OCI-LY7 (cell line): Measurements from ENCODE around the gene GALNT11. TPM values are rescaled to one million over a fixed set of nuclear protein-coding genes. Genes with fewer than 3 reads are reported as not detected.

ENCODE experiments used
- BruUV-seq: library from RNA; stranded (reverse); fragments of 400-500 nt; replicated peaks from 2 replicates; lab custom pipeline; 2021; lab: Mats Ljungman, UMichigan
- CTCF ChIA-PET: fragments of 300-600 bp; sonication (Branson Sonifier 250); formaldehyde crosslinking; loops from one replicate; lab custom pipeline; 2022; ENCODE audit warnings: antibody characterized with exemption; ENCODE audit not compliant: unreplicated experiment; lab: Charles Lee
- POLR2A ChIA-PET: fragments of 300-600 bp; sonication (Branson Sonifier 250); formaldehyde crosslinking; loops from one replicate; lab custom pipeline; 2022; ENCODE audit warnings: antibody characterized with exemption; lab: Charles Lee
- DNase-seq: peaks from one replicate; pipeline ENCODE4 v3.0.0-alpha.2; 2015; ENCODE audit warnings: low spot score
- H2AFZ ChIP-seq: fragments of 200-600 bp; sonication (generic), shearing (Covaris generic); 2 replicates; pipeline ENCODE4 v1.6.1; 2014; ENCODE audit warnings: mild to moderate bottlenecking, antibody characterized with exemption, low read length, moderate library complexity
- H3K27ac ChIP-seq: fragments of 200-600 bp; sonication (generic); 2 replicates; pipeline ENCODE4 v1.5.1; 2014; ENCODE audit warnings: mixed run types, low read depth, mild to moderate bottlenecking, moderate library complexity, low read length, inconsistent platforms; ENCODE audit not compliant: poor library complexity, severe bottlenecking
- H3K36me3 ChIP-seq: fragments of 200-600 bp; sonication (generic); 2 replicates; pipeline ENCODE4 v1.6.1; 2014; ENCODE audit warnings: mild to moderate bottlenecking, antibody characterized with exemption, low read length, moderate library complexity, mixed read lengths; ENCODE audit not compliant: insufficient read depth
- H3K4me1 ChIP-seq: fragments of 200-600 bp; sonication (generic); 2 replicates; pipeline ENCODE4 v1.5.1; 2014; ENCODE audit warnings: mild to moderate bottlenecking, low read length; ENCODE audit not compliant: insufficient read depth, poor library complexity, severe bottlenecking
- H3K4me2 ChIP-seq: fragments of 200-600 bp; sonication (generic); 2 replicates; pipeline ENCODE4 v1.6.1; 2014; ENCODE audit warnings: mild to moderate bottlenecking, low read length
- H3K4me3 ChIP-seq: fragments of 200-600 bp; sonication (generic); 2 replicates; pipeline ENCODE4 v1.5.1; 2014; ENCODE audit warnings: mild to moderate bottlenecking, low read depth, low read length; ENCODE audit not compliant: poor library complexity, severe bottlenecking
- H3K79me2 ChIP-seq: fragments of 200-600 bp; sonication (generic); 2 replicates; pipeline ENCODE4 v1.6.1; 2016; ENCODE audit warnings: low read depth, mild to moderate bottlenecking, low read length, moderate library complexity, mixed read lengths; ENCODE audit not compliant: insufficient read depth
- H3K9me2 ChIP-seq: fragments of 200-600 bp; sonication (generic); 2 replicates; pipeline ENCODE4 v1.6.1; 2016; ENCODE audit warnings: mild to moderate bottlenecking, low read length, mixed read lengths; ENCODE audit not compliant: insufficient read depth
- H3K9me3 ChIP-seq: fragments of 200-600 bp; sonication (generic); 2 replicates; pipeline ENCODE4 v1.6.1; 2014; ENCODE audit warnings: mild to moderate bottlenecking, mixed run types, low read length, mixed read lengths
- H4K20me1 ChIP-seq: fragments of 200-600 bp; sonication (generic); 2 replicates; pipeline ENCODE4 v1.6.1; 2014; ENCODE audit warnings: mild to moderate bottlenecking, antibody characterized with exemption, low read length, moderate library complexity, mixed read lengths; ENCODE audit not compliant: insufficient read depth
- EZH2phosphoT487 ChIP-seq: fragments of 200-600 bp; sonication (generic); IDR thresholded peaks from 2 replicates; pipeline ENCODE4 v1.6.1; 2018; ENCODE audit warnings: low read depth, borderline replicate concordance, mild to moderate bottlenecking, mixed run types, antibody characterized with exemption, low read length, moderate library complexity, mixed read lengths
- intact Hi-C: fragments of 100-400 bp; cut with micrococcal nuclease; formaldehyde crosslinking; loops from one replicate; pipeline ENCODE4 v1.10.0; 2022; ENCODE audit not compliant: unreplicated experiment
- total RNA-seq, 2 experiments: library from RNA; depleted of rRNA in 1 of 2; stranded (reverse); fragments of >200 nt in 1 of 2; shearing (Covaris generic) in 1 of 2; gene quantifications; 2 replicates each; pipeline ENCODE4 v1.2.3, GENCODE V29; 2014 to 2022
- TF ChIP-seq, protein P1 (sequence below): fragments of 200-600 bp; sonication (generic); conservative IDR thresholded peaks from 2 replicates; pipeline ENCODE4 v1.5.1; 2014; ENCODE audit warnings: mild to moderate bottlenecking, antibody characterized with exemption, low read length, moderate library complexity, mixed read lengths

The GALNT11 gene
- total RNA-seq, 2 experiments from 2014 or later, result not detected

- intact Hi-C loops, result no loop called here
- H3K4me3 ChIP-seq, result no peak overlapping the region
- no TSS peak for BruUV-seq
- TF ChIP-seq, protein P1, sequence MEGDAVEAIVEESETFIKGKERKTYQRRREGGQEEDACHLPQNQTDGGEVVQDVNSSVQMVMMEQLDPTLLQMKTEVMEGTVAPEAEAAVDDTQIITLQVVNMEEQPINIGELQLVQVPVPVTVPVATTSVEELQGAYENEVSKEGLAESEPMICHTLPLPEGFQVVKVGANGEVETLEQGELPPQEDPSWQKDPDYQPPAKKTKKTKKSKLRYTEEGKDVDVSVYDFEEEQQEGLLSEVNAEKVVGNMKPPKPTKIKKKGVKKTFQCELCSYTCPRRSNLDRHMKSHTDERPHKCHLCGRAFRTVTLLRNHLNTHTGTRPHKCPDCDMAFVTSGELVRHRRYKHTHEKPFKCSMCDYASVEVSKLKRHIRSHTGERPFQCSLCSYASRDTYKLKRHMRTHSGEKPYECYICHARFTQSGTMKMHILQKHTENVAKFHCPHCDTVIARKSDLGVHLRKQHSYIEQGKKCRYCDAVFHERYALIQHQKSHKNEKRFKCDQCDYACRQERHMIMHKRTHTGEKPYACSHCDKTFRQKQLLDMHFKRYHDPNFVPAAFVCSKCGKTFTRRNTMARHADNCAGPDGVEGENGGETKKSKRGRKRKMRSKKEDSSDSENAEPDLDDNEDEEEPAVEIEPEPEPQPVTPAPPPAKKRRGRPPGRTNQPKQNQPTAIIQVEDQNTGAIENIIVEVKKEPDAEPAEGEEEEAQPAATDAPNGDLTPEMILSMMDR, result no peak
- no peak for TF ChIP-seq EZH2phosphoT487
- H2AFZ ChIP-seq, result no peak overlapping the region
- no peak overlapping the region for H3K4me2 ChIP-seq
- POLR2A ChIA-PET, result no interaction called here
- peaks cover 74% of the 10 kb centered on the region for H3K36me3 ChIP-seq
- no peaks in the 10 kb centered on the region for H3K79me2 ChIP-seq
- no peaks in the 10 kb centered on the region for H3K4me1 ChIP-seq
- no peak for DNase-seq
- CTCF ChIA-PET, result no interaction called here
- H3K9me3 ChIP-seq, result no peaks in the 10 kb centered on the region
- no peaks in the 10 kb centered on the region for H4K20me1 ChIP-seq
- no peak overlapping the region for H3K27ac ChIP-seq
- H3K9me2 ChIP-seq, result no peaks in the 10 kb centered on the region
Measured at GRCh38 chr7:152132812-152133211, 107.3 kb downstream of the GALNT11 start.

DNA sequence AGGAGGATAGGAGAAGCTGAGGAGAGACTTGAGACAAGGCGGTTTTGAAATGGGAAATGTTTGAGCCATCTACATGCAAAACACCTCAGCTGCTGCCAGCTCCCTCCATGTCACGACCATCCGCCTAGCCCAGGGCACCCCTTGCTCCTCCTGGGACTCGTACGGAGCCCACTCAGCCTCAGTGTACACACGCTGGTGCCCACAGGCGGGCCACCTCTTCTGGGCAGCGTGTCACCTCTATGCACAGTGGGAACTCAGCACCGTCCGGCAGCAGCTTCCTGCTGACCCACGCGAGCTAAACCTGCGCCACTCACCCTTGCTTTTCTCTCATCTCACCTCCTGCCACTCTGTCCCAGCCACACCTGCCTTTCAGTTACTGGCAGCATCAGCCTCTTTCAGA, 108.3 kb downstream of the GALNT11 start:
- no peak overlapping the region for H3K27ac ChIP-seq
- no peaks in the 10 kb centered on the region for H4K20me1 ChIP-seq
- ChIA-PET POLR2A (interaction anchor here (0.6 to 1.1 kb wide), 2 partner anchors 17 to 330 kb away, joined by 4 to 5 read pairs; no protein-coding TSS in a partner anchor), CTCF (no interaction called here)
- H2AFZ ChIP-seq, result no peak overlapping the region
- DNase-seq, result no peak
- TF ChIP-seq, protein P1, result no peak
- no peak for TF ChIP-seq EZH2phosphoT487
- intact Hi-C loops, result no loop called here
- H3K9me3 ChIP-seq, result no peaks in the 10 kb centered on the region
- peaks cover 75% of the 10 kb centered on the region for H3K36me3 ChIP-seq
- H3K4me1 ChIP-seq, result no peaks in the 10 kb centered on the region
- H3K9me2 ChIP-seq, result no peaks in the 10 kb centered on the region
- H3K4me2 ChIP-seq, result no peak overlapping the region
- no TSS peak for BruUV-seq
- H3K79me2 ChIP-seq, result no peaks in the 10 kb centered on the region
- no peak overlapping the region for H3K4me3 ChIP-seq

DNA sequence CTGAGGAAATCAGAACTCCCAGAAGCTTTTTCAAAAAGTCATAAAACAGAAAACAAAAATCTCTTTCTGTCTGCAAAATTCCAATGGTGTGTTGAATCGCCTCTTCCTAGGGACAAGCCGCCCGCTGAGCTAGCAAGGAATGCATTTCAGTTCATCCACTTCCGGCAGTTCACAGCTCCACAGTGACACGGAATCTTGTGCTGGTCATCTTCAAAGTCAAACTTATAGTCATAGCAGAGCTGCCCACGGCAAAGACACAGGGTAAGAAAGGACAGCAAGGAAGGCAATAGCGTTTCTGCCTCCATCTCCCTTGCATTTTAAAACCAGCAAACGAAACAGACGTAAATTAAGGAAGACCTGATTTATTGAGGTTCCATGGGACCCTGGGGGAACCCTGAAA, 111.2 kb downstream of the GALNT11 start:
- Histone ChIP-seq H3K27ac (no peak overlapping the region), H3K36me3 (peaks cover 92% of the 10 kb centered on the region), H3K4me2 (no peak overlapping the region), H3K9me2 (no peaks in the 10 kb centered on the region), H4K20me1 (no peaks in the 10 kb centered on the region), H3K9me3 (no peaks in the 10 kb centered on the region), H3K4me1 (no peaks in the 10 kb centered on the region), H3K4me3 (no peak overlapping the region), H2AFZ (no peak overlapping the region), H3K79me2 (no peaks in the 10 kb centered on the region)
- intact Hi-C loops, result no loop called here
- no peak for TF ChIP-seq EZH2phosphoT487
- TF ChIP-seq, protein P1, result no peak
- ChIA-PET POLR2A (interaction anchor here (1.2 kb wide), 1 partner anchor 23 kb away, joined by 3 read pairs; no protein-coding TSS in a partner anchor), CTCF (no interaction called here)
- no peak for DNase-seq
- no TSS peak for BruUV-seq
